Gastroesophageal sphincter (tissue), 4 donors: ENCODE measurements around the gene ZNF765. TPM values are rescaled to one million over a fixed set of nuclear protein-coding genes. Genes with fewer than 3 reads are reported as not detected.
"Not testable (repeated sequence)": the region's sequence is repeated elsewhere in the genome, so short reads cannot be mapped to it uniquely, and the experiment has no call there.

Experiments
- ATAC-seq: fragments of 150-250 bp; one replicate; pipeline ENCODE4 v1.9.1; 2016; ENCODE audit warnings: mild to moderate bottlenecking, moderate library complexity
- H3K27ac ChIP-seq, 4 donors: fragments of 200-600 bp; sonication (generic) in 3 of 4; 1 replicate in 3 of 4; 2 replicates in 1 of 4; pipeline ENCODE4 v1.5.1; 2016 to 2019
- H3K27me3 ChIP-seq: fragments of 200-600 bp; sonication (generic); one replicate; pipeline ENCODE4 v1.5.1; 2019
- H3K36me3 ChIP-seq, 2 donors: fragments of 200-600 bp; sonication (generic); one replicate each; pipeline ENCODE4 v1.5.1; 2019; ENCODE audit warnings: control low read depth in 1 of 2
- H3K4me1 ChIP-seq, 3 donors: fragments of 200-600 bp; sonication (generic); 1 replicate in 2 of 3; 2 replicates in 1 of 3; pipeline ENCODE4 v1.5.1; 2016 to 2019; ENCODE audit warnings: control low read depth in 2 of 3
- H3K4me3 ChIP-seq, 2 donors: fragments of 200-600 bp; sonication (generic); one replicate each; pipeline ENCODE4 v1.5.1; 2019; ENCODE audit warnings: mild to moderate bottlenecking in 1 of 2, moderate library complexity in 1 of 2
- H3K9me3 ChIP-seq, 3 donors: fragments of 200-600 bp; sonication (generic); one replicate each; pipeline ENCODE4 v1.5.1; 2017 to 2019; ENCODE audit warnings: control low read depth in 2 of 3
- CTCF ChIP-seq, 4 experiments: fragments of 200-600 bp in 2 of 4; fragments of 450-650 bp in 2 of 4; sonication (generic) in 1 of 4; IDR thresholded peaks; one replicate each; pipeline ENCODE4 v1.5.1; 2017 to 2019; ENCODE audit warnings: antibody characterized with exemption in 4 of 4, mild to moderate bottlenecking in 2 of 4, moderate library complexity in 2 of 4
- EP300 ChIP-seq: sonication (generic); formaldehyde crosslinking; IDR thresholded peaks from one replicate; pipeline ENCODE4 v1.6.1; 2017; ENCODE audit warnings: antibody characterized with exemption, mild to moderate bottlenecking
- POLR2A ChIP-seq, 2 donors: fragments of 450-650 bp; IDR thresholded peaks; one replicate each; pipeline ENCODE4 v1.6.1; 2017; ENCODE audit warnings: antibody characterized with exemption in 2 of 2, mild to moderate bottlenecking in 2 of 2, moderate library complexity in 1 of 2
- POLR2AphosphoS5 ChIP-seq: sonication (generic); formaldehyde crosslinking; IDR thresholded peaks from one replicate; pipeline ENCODE4 v1.6.1; 2017; ENCODE audit warnings: antibody characterized with exemption
- WGBS, 2 donors: methylation state at CpG; one replicate each; pipeline ENCODE4 v1.1.5; 2018; ENCODE audit warnings: low coverage in 1 of 2; 5-methylcytosine and 5-hydroxymethylcytosine counted together
- small RNA-seq, 4 donors: library from RNA; depleted of rRNA; stranded (forward); fragments of <200 nt; gene quantifications; one replicate each; pipeline ENCODE3, GENCODE V24; 2016
- total RNA-seq, 4 donors: library from RNA; depleted of rRNA; stranded (reverse); fragments of >200 nt; gene quantifications; one replicate each; pipeline ENCODE4 v1.1.0, GENCODE V29; 2016

The ZNF765 gene
- total RNA-seq, 4 donors from 2014 or later, result 7.3 to 13.4 (median 8.2) TPM

GRCh38 chr19:53471916-53472315, 77.0 kb downstream of the ZNF765 start:
- ATAC-seq, result no peak
- WGBS, 2 donors, result 81 to 96% methylated on average over 6 to 7 of the region's 7 CpGs
- Histone ChIP-seq H3K9me3 (peaks cover 0 to 18% (median 0%) of the 10 kb centered on the region in 3 donors), H3K4me3 (no peak overlapping the region), H3K36me3 (peaks cover 0 to 43% of the 10 kb centered on the region in 2 donors), H3K4me1 (peaks cover 0 to 11% (median 0%) of the 10 kb centered on the region in 3 donors), H3K27ac (no peak overlapping the region), H3K27me3 (no peaks in the 10 kb centered on the region)
- TF ChIP-seq POLR2AphosphoS5 (no peak), CTCF (IDR thresholded peaks at IDR 0.05) (no peak), EP300 (no peak), POLR2A (IDR thresholded peaks at IDR 0.05) (no peak)

- WGBS, 2 donors, result 64 to 83% methylated on average over 1 of the region's 1 CpG
- not testable (repeated sequence) for ATAC-seq
- peaks cover 0 to 71% of the 10 kb centered on the region in 2 donors for H3K36me3 ChIP-seq
Observed at GRCh38 chr19:53474832-53475231, 79.9 kb downstream of the ZNF765 start.

GRCh38 chr19:53475470-53475869, 80.5 kb downstream of the ZNF765 start:
- H3K4me1 ChIP-seq, H3K4me3 ChIP-seq, ATAC-seq, H3K27me3 ChIP-seq, H3K27ac ChIP-seq: not testable (repeated sequence)
- H3K9me3 ChIP-seq, result peaks cover 0 to 52% (median 4%) of the 10 kb centered on the region in 3 donors
- 81 to 94% methylated on average over 3 to 6 of the region's 6 CpGs for WGBS, 2 donors
- H3K36me3 ChIP-seq, result peaks cover 0 to 76% of the 10 kb centered on the region in 2 donors

More at GRCh38 chr19:53474832-53475231, 79.9 kb downstream of the ZNF765 start:
- not testable (repeated sequence) for H3K4me3 ChIP-seq, H3K4me1 ChIP-seq, H3K27me3 ChIP-seq, H3K27ac ChIP-seq
- H3K9me3 ChIP-seq, result peaks cover 0 to 45% (median 2%) of the 10 kb centered on the region in 3 donors

Small RNA genes lying within 50 kb of the gene (small RNA-seq; reads per million reads assigned to genes)
- 0 reads per million in 4 donors for gene RPL39P36

Other genes starting within 250 kb of the ZNF765 start
- 10 to 100 TPM in 1 of 4 donors, 1 to 10 TPM in 3; 8.5 to 14.2 (median 8.8) TPM for gene ZNF347, start 236.1 kb upstream of the ZNF765 start, total RNA-seq
- gene ZNF665, start 201.8 kb upstream of the ZNF765 start, total RNA-seq, result 10 to 100 TPM in 1 of 4 donors, 1 to 10 TPM in 3; 2.1 to 32.1 (median 4.1) TPM
- gene ZNF677, start 140.3 kb upstream of the ZNF765 start, total RNA-seq, result 10 to 100 TPM; 15.6 to 29.0 (median 19.2) TPM
- gene VN1R2, start 136.9 kb upstream of the ZNF765 start, total RNA-seq, result not detected
- not detected for gene VN1R4, start 127.4 kb upstream of the ZNF765 start, total RNA-seq
- gene ZNF845, start 61.4 kb upstream of the ZNF765 start, total RNA-seq, result 10 to 100 TPM in 2 of 4 donors, 1 to 10 TPM in 2; 5.2 to 11.5 (median 8.6) TPM
- 10 to 100 TPM in 3 of 4 donors, 1 to 10 TPM in 1; 9.2 to 14.5 (median 11.8) TPM for gene ZNF525, start 29.4 kb upstream of the ZNF765 start, total RNA-seq
- gene ZNF761, start 36.8 kb downstream of the ZNF765 start, total RNA-seq, result 10 to 100 TPM in 2 of 4 donors, 1 to 10 TPM in 2; 7.5 to 12.8 (median 10.2) TPM
- gene ZNF813, start 72.6 kb downstream of the ZNF765 start, total RNA-seq, result 1 to 10 TPM; 2.4 to 3.4 (median 2.7) TPM
- gene ZNF331, start 143.0 kb downstream of the ZNF765 start, total RNA-seq, result 10 to 100 TPM; 23.9 to 29.2 (median 26.1) TPM
- gene DPRX, start 236.8 kb downstream of the ZNF765 start, total RNA-seq, result not detected